Measurements from ENCODE around the gene IMMP2L. TPM values are rescaled to one million over a fixed set of nuclear protein-coding genes. Genes with fewer than 3 reads are reported as not detected.

Gene IMMP2L
- total and polyA plus RNA-seq, 2 of the 4 experiments (the other 2 are of a cell fraction): 5.8 to 9.3 TPM

- intact Hi-C loops (cut with micrococcal nuclease) (no loop called here), dilution Hi-C loops (cut with HindIII; ENCODE audit: low sequenced_read_pairs, unreplicated experiment) (no loop called here), in situ Hi-C loops (cut with MboI; ENCODE audit: low sequenced_read_pairs) (no loop called here)
- H3K4me1 ChIP-seq (ENCODE audit: control insufficient read depth, insufficient read depth, low read length): peaks cover 3% of the 10 kb centered on the region
- no TSS peak for BruUV-seq (replicated peaks)
- no peak overlapping the region for H4K5ac ChIP-seq (ENCODE audit: low read depth, low read length)
- H3K79me1 ChIP-seq (ENCODE audit: low read depth in 1 of 2, low read length in 2 of 2): no peaks in the 10 kb centered on the region
- H2AFZ ChIP-seq (replicated peaks; ENCODE audit: low read length, poor library complexity): no peak overlapping the region
- no peaks in the 10 kb centered on the region for H3K9me3 ChIP-seq (ENCODE audit: control insufficient read depth, insufficient read depth, low read length)
- no peak overlapping the region for H2BK15ac ChIP-seq (ENCODE audit: low read depth, low read length)
- no peak overlapping the region for H2BK120ac ChIP-seq (ENCODE audit: low read depth, low read length)
- no peak overlapping the region for H3K27ac ChIP-seq (ENCODE audit: insufficient read depth, low read length)
- TF ChIP-seq RCOR1 (IDR thresholded peaks at IDR 0.05; ENCODE audit: insufficient replicate concordance, low read length) (no peak), RAD21 (IDR thresholded peaks at IDR 0.05; ENCODE audit: low read length) (no peak), MAZ (IDR thresholded peaks at IDR 0.05; ENCODE audit: borderline replicate concordance, low read depth, low read length) (no peak), MAFK (IDR thresholded peaks at IDR 0.05; ENCODE audit: low read depth, low read length) (no peak), USF2 (IDR thresholded peaks at IDR 0.05; ENCODE audit: low read depth, low read length) (no peak), MXI1 (IDR thresholded peaks at IDR 0.05; ENCODE audit: borderline replicate concordance, low read depth, low read length) (no peak), RFX5 (IDR thresholded peaks at IDR 0.05; ENCODE audit: low read depth, low read length) (no peak), CEBPB (IDR thresholded peaks at IDR 0.05; ENCODE audit: low read depth, low read length) (no peak), ELK1 (IDR thresholded peaks at IDR 0.05; ENCODE audit: borderline replicate concordance, low read depth, low read length) (no peak), FOS (IDR thresholded peaks at IDR 0.05; ENCODE audit: low read depth, low read length) (no peak), SMC3 (IDR thresholded peaks at IDR 0.05; ENCODE audit: low read depth, low read length) (no peak), NFE2L2 (IDR thresholded peaks at IDR 0.05; ENCODE audit: low read depth, low read length) (no peak), CHD1 (IDR thresholded peaks at IDR 0.05; ENCODE audit: low read depth, low read length) (no peak)
- H3K56ac ChIP-seq (ENCODE audit: extremely low read depth, insufficient read depth, low read length): no peak overlapping the region
- H2BK5ac ChIP-seq (ENCODE audit: low read depth, low read length, poor library complexity, severe bottlenecking): no peak overlapping the region
- no peaks in the 10 kb centered on the region for H3K9me1 ChIP-seq (ENCODE audit: insufficient read depth, low read length)
- H3K27me3 ChIP-seq (ENCODE audit: control insufficient read depth, insufficient read depth, low read length): no peaks in the 10 kb centered on the region
- no peak overlapping the region for H2BK20ac ChIP-seq (ENCODE audit: low read depth, low read length)
- H3K4ac ChIP-seq (ENCODE audit: low read depth, low read length): no peak overlapping the region
- DNase-seq (no peak), ATAC-seq (ENCODE audit: low read depth) (no peak)
- no peak overlapping the region for H4K8ac ChIP-seq (ENCODE audit: low read depth in 2 of 2, low read length in 2 of 2)
- H2AK5ac ChIP-seq (ENCODE audit: low read depth, low read length): no peak overlapping the region
- H3K14ac ChIP-seq (replicated peaks; ENCODE audit: low read depth, low read length): no peak overlapping the region
- H4K20me1 ChIP-seq (ENCODE audit: insufficient read depth, low read length): no peaks in the 10 kb centered on the region
- H3K23ac ChIP-seq (ENCODE audit: low read depth, low read length): no peak overlapping the region
- H3K36me3 ChIP-seq (ENCODE audit: control insufficient read depth, insufficient read depth, low read length): no peaks in the 10 kb centered on the region
- no peak overlapping the region for H3K4me2 ChIP-seq (ENCODE audit: low read depth, low read length)
- no peak overlapping the region for H2AK9ac ChIP-seq (replicated peaks; ENCODE audit: low read depth, low read length, poor library complexity)
- H3K9ac ChIP-seq (ENCODE audit: low read depth, low read length): no peak overlapping the region
- no peak overlapping the region for H4K91ac ChIP-seq (ENCODE audit: insufficient read depth, low read depth, low read length)
- no CpG with 5 or more reads among the region's 4 CpGs for WGBS, 2 experiments (ENCODE audit: extremely low coverage in 2 of 2, insufficient read length in 1 of 2)
- H3K18ac ChIP-seq (ENCODE audit: low read depth, low read length): no peak overlapping the region
- ChIA-PET POLR2A (ENCODE audit: unreplicated experiment) (no interaction called here), CTCF (no interaction called here)
- no peak overlapping the region for H3K4me3 ChIP-seq (ENCODE audit: insufficient read depth, low read depth, low read length)
These were observed 181.3 kb downstream of the IMMP2L start for GRCh38 chr7:111380945-111381344.
